ENCODE measurements around the gene C19orf44. TPM values are rescaled to one million over a fixed set of nuclear protein-coding genes. Genes with fewer than 3 reads are reported as not detected.
"Not testable (repeated sequence)": the region's sequence is repeated elsewhere in the genome, so short reads cannot be mapped to it uniquely, and the experiment has no call there.

C19orf44 gene
- total RNA-seq, 2 donors from 2014 or later, result 4.9 to 14.8 TPM

GRCh38 chr19:16461630-16462051 lies 34.6 kb upstream of the C19orf44 start:
- WGBS, 2 donors, result 77 to 92% methylated on average over 7 to 9 of the region's 9 CpGs
- H3K4me1 ChIP-seq, result peaks cover 45% of the 10 kb centered on the region
- H3K36me3 ChIP-seq (replicated peaks in 1 of 2; ENCODE audit: insufficient read depth in 1 of 2, low read depth in 2 of 2), result no peaks in the 10 kb centered on the region
- H3K4me3 ChIP-seq, result no peak overlapping the region
- intact Hi-C loops (cut with DNase I), result no loop called here
- ATAC-seq (no peak), DNase-seq (no peak)
- no peaks in the 10 kb centered on the region for H3K27me3 ChIP-seq
- H3K9me3 ChIP-seq, result no peaks in the 10 kb centered on the region
- no peak overlapping the region for H3K27ac ChIP-seq
- TF ChIP-seq CTCF (IDR thresholded peaks at IDR 0.05), result no peak
- TF ChIP-seq POLR2A (IDR thresholded peaks at IDR 0.05), result no peak

GRCh38 chr19:16462757-16463250 lies 33.4 kb upstream of the C19orf44 start:
- intact Hi-C loops (cut with DNase I), result no loop called here
- no peak for TF ChIP-seq CTCF (IDR thresholded peaks at IDR 0.05)
- TF ChIP-seq POLR2A (IDR thresholded peaks at IDR 0.05), result no peak
- H3K9me3 ChIP-seq, result no peaks in the 10 kb centered on the region
- DNase-seq (no peak), ATAC-seq (no peak)
- no peaks in the 10 kb centered on the region for H3K27me3 ChIP-seq
- peaks cover 39% of the 10 kb centered on the region for H3K4me1 ChIP-seq
- no peak overlapping the region for H3K27ac ChIP-seq
- H3K36me3 ChIP-seq (replicated peaks in 1 of 2; ENCODE audit: insufficient read depth in 1 of 2, low read depth in 2 of 2), result no peaks in the 10 kb centered on the region
- 62 to 74% methylated on average over 6 of the region's 6 CpGs for WGBS, 2 donors
- H3K4me3 ChIP-seq, result no peak overlapping the region

GRCh38 chr19:16463341-16463990 lies 32.7 kb upstream of the C19orf44 start:
- DNase-seq (no peak), ATAC-seq (no peak)
- TF ChIP-seq CTCF (IDR thresholded peaks at IDR 0.05) (no peak), POLR2A (IDR thresholded peaks at IDR 0.05) (no peak)
- no peak overlapping the region for H3K27ac ChIP-seq
- H3K4me1 ChIP-seq, result peaks cover 34% of the 10 kb centered on the region
- no peaks in the 10 kb centered on the region for H3K36me3 ChIP-seq (replicated peaks in 1 of 2; ENCODE audit: insufficient read depth in 1 of 2, low read depth in 2 of 2)
- WGBS, 2 donors, result 68 to 76% methylated on average over 6 of the region's 6 CpGs
- no peaks in the 10 kb centered on the region for H3K9me3 ChIP-seq
- H3K4me3 ChIP-seq, result no peak overlapping the region
- H3K27me3 ChIP-seq, result no peaks in the 10 kb centered on the region
- intact Hi-C loops (cut with DNase I), result no loop called here

GRCh38 chr19:16463991-16464575 lies 32.1 kb upstream of the C19orf44 start:
- 44 to 56% methylated on average over 9 to 12 of the region's 12 CpGs for whole genome bisulfite sequencing, 2 donors
- Histone ChIP-seq H3K4me3 (no peak overlapping the region), H3K36me3 (replicated peaks in 1 of 2; ENCODE audit: insufficient read depth in 1 of 2, low read depth in 2 of 2) (no peaks in the 10 kb centered on the region), H3K27me3 (no peaks in the 10 kb centered on the region), H3K4me1 (peaks cover 34% of the 10 kb centered on the region), H3K9me3 (no peaks in the 10 kb centered on the region), H3K27ac (no peak overlapping the region)
- DNase-seq (no peak), ATAC-seq (no peak)
- intact Hi-C loops (cut with DNase I), result no loop called here
- TF ChIP-seq POLR2A (IDR thresholded peaks at IDR 0.05) (no peak), CTCF (IDR thresholded peaks at IDR 0.05) (no peak)

- no peak for ATAC-seq
- Histone ChIP-seq H3K36me3 (replicated peaks in 1 of 2; ENCODE audit: insufficient read depth in 1 of 2, low read depth in 2 of 2) (no peaks in the 10 kb centered on the region), H3K27me3 (no peaks in the 10 kb centered on the region), H3K27ac (no peak overlapping the region), H3K4me3 (no peak overlapping the region), H3K4me1 (peaks cover 36% of the 10 kb centered on the region), H3K9me3 (no peaks in the 10 kb centered on the region)
- DNase-seq, result no peak
- 95 to 100% methylated on average over 5 of the region's 5 CpGs for WGBS, 2 donors
- intact Hi-C loops (cut with DNase I), result no loop called here
- TF ChIP-seq CTCF (IDR thresholded peaks at IDR 0.05) (no peak), POLR2A (IDR thresholded peaks at IDR 0.05) (no peak)
Observed at GRCh38 chr19:16465239-16465638, 31.0 kb upstream of the C19orf44 start.

- H3K36me3 ChIP-seq (replicated peaks in 1 of 2; ENCODE audit: insufficient read depth in 1 of 2, low read depth in 2 of 2); ATAC-seq; H3K4me3 ChIP-seq; H3K27me3 ChIP-seq; H3K9me3 ChIP-seq; H3K27ac ChIP-seq; DNase-seq; intact Hi-C loops (cut with DNase I): not testable (repeated sequence)
- 81 to 87% methylated on average over 12 of the region's 12 CpGs for WGBS, 2 donors
- peaks cover 42% of the 10 kb centered on the region for H3K4me1 ChIP-seq
Observed at GRCh38 chr19:16466802-16467427, 29.3 kb upstream of the C19orf44 start.

Measured in body of pancreas (tissue), 4 donors.